Hepatocyte (in vitro differentiated cells): ENCODE data around the gene COX8C.

Experiments used
- EZH2 ChIP-seq: fragments of 200-600 bp; sonication (generic); IDR thresholded peaks from 2 replicates; pipeline ENCODE4 v1.6.1; 2016; ENCODE audit warnings: antibody characterized with exemption, mild to moderate bottlenecking, borderline replicate concordance
- EZH2phosphoT487 ChIP-seq: fragments of 200-600 bp; sonication (generic); IDR thresholded peaks from one replicate; pipeline ENCODE4 v1.6.1; 2018; ENCODE audit warnings: antibody characterized with exemption, mild to moderate bottlenecking, low read depth, moderate library complexity; ENCODE audit not compliant: unreplicated experiment, severe bottlenecking
- TF ChIP-seq, protein P1 (sequence below): fragments of 200-600 bp; sonication (generic); IDR thresholded peaks from 2 replicates; pipeline ENCODE4 v1.5.1; 2016; ENCODE audit warnings: antibody characterized with exemption, mild to moderate bottlenecking; ENCODE audit not compliant: poor library complexity

DNA sequence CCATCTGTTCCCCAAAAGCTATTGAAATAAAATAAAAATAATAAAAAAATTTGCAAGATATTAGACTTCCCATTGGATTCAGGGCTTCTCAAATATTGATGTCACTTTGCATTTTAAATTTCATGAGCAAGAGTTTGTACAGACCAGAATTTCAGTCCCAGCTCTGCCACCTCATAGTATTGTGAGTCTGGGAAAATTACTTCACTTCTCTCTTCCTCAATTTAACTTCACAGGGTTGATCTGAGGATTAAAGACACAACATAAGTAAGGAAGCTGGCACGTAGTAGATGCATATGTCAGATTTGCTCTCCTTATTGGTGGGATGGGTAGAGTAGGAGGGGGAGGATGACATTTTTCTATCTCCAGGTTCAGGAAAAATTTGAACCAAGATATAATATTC lies 32.8 kb downstream of the COX8C start:
- TF ChIP-seq, protein P1, sequence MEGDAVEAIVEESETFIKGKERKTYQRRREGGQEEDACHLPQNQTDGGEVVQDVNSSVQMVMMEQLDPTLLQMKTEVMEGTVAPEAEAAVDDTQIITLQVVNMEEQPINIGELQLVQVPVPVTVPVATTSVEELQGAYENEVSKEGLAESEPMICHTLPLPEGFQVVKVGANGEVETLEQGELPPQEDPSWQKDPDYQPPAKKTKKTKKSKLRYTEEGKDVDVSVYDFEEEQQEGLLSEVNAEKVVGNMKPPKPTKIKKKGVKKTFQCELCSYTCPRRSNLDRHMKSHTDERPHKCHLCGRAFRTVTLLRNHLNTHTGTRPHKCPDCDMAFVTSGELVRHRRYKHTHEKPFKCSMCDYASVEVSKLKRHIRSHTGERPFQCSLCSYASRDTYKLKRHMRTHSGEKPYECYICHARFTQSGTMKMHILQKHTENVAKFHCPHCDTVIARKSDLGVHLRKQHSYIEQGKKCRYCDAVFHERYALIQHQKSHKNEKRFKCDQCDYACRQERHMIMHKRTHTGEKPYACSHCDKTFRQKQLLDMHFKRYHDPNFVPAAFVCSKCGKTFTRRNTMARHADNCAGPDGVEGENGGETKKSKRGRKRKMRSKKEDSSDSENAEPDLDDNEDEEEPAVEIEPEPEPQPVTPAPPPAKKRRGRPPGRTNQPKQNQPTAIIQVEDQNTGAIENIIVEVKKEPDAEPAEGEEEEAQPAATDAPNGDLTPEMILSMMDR = no peak
- no peak for TF ChIP-seq EZH2
- no peak for TF ChIP-seq EZH2phosphoT487
